H1 (cell line): Measurements from ENCODE around the gene TNFRSF8. TPM values are rescaled to one million over a fixed set of nuclear protein-coding genes. Genes with fewer than 3 reads are reported as not detected.
A peak's percentile ranks its signal among the peaks of the same experiment; 100 is the strongest.

Source experiments
- CTCF ChIA-PET: fragments of 300-600 bp; sonication (Branson Sonifier 250); formaldehyde crosslinking; loops from one replicate; lab custom pipeline; 2021; ENCODE audit not compliant: partially characterized antibody; lab: Charles Lee
- POLR2A ChIA-PET: fragments of 300-600 bp; sonication (Branson Sonifier 250); formaldehyde crosslinking; loops from one replicate; lab custom pipeline; 2021; ENCODE audit warnings: inconsistent platforms; ENCODE audit not compliant: partially characterized antibody; lab: Charles Lee
- DNase-seq, 2 experiments: peaks; one replicate each; pipeline versions ENCODE4 v3.0.0 to v3.0.0-alpha.2; 2010 to 2022; ENCODE audit warnings: low spot score in 2 of 2, low read depth in 1 of 2, mixed read lengths in 1 of 2
- FAIRE-seq: peaks from 2 replicates; lab custom pipeline; 2011; peaks lifted over from hg19 to GRCh38; lab: Jason Lieb, UNC
- H2AFZ ChIP-seq: 2 replicates; pipeline ENCODE4 v1.8.1; 2012; ENCODE audit warnings: low read length, inconsistent platforms
- H2AK5ac ChIP-seq: 2 replicates; pipeline ENCODE4 v1.6.1; 2013; ENCODE audit warnings: low read depth, low read length
- H2BK120ac ChIP-seq: replicated peaks from 2 replicates; pipeline ENCODE3; 2013; ENCODE audit warnings: low read depth, low read length, inconsistent platforms
- H2BK12ac ChIP-seq: 2 replicates; pipeline ENCODE4 v1.6.1; 2013; ENCODE audit warnings: low read depth, low read length
- H2BK15ac ChIP-seq: 2 replicates; pipeline ENCODE4 v1.6.1; 2013; ENCODE audit warnings: low read length
- H2BK20ac ChIP-seq: 2 replicates; pipeline ENCODE4 v1.6.1; 2013; ENCODE audit warnings: low read length
- H2BK5ac ChIP-seq: 2 replicates; pipeline ENCODE4 v1.6.1; 2013; ENCODE audit warnings: low read depth, low read length
- H3K14ac ChIP-seq: 2 replicates; pipeline ENCODE4 v1.6.1; 2013; ENCODE audit warnings: inconsistent platforms; ENCODE audit not compliant: insufficient read length
- H3K18ac ChIP-seq: 2 replicates; pipeline ENCODE4 v1.6.1; 2013; ENCODE audit warnings: low read length; ENCODE audit errors: extremely low read depth
- H3K23ac ChIP-seq: 2 replicates; pipeline ENCODE4 v1.6.1; 2013; ENCODE audit warnings: inconsistent platforms; ENCODE audit not compliant: insufficient read length
- H3K23me2 ChIP-seq: 2 replicates; pipeline ENCODE4 v1.6.1; 2013; ENCODE audit warnings: low read depth, low read length
- H3K27ac ChIP-seq: 2 replicates; pipeline ENCODE4 v1.6.1; 2011; ENCODE audit warnings: low read depth, low read length, inconsistent platforms
- H3K27me3 ChIP-seq, 4 experiments: replicated peaks in 1 of 4; 1 replicate in 1 of 4; 2 replicates in 3 of 4; pipeline versions ENCODE4 v1.6.1 to v1.8.1; 2011 to 2013; ENCODE audit warnings: low read length in 3 of 4, mild to moderate bottlenecking in 3 of 4, inconsistent platforms in 2 of 4, mixed read lengths in 2 of 4, moderate library complexity in 1 of 4; ENCODE audit not compliant: control insufficient read depth in 3 of 4, insufficient read depth in 3 of 4; ENCODE audit errors: extremely low read depth in 1 of 4
- H3K36me3 ChIP-seq, 4 experiments: 2 replicates each; pipeline versions ENCODE4 v1.6.1 to v1.8.1; 2011 to 2013; ENCODE audit warnings: mild to moderate bottlenecking in 4 of 4, low read length in 3 of 4, moderate library complexity in 2 of 4, control low read depth in 1 of 4, inconsistent platforms in 1 of 4; ENCODE audit not compliant: insufficient read depth in 4 of 4, control insufficient read depth in 2 of 4
- H3K4ac ChIP-seq: replicated peaks from 2 replicates; pipeline ENCODE3; 2013; ENCODE audit warnings: low read length, low read depth, mixed read lengths, inconsistent platforms; ENCODE audit not compliant: insufficient read length
- H3K4me1 ChIP-seq, 4 experiments: replicated peaks in 1 of 4; 1 replicate in 1 of 4; 2 replicates in 3 of 4; pipeline versions ENCODE4 v1.6.1 to v1.8.1; 2011 to 2013; ENCODE audit warnings: low read length in 3 of 4, inconsistent platforms in 2 of 4, mixed read lengths in 1 of 4; ENCODE audit not compliant: insufficient read depth in 4 of 4, control insufficient read depth in 3 of 4
- H3K4me2 ChIP-seq, 2 experiments: 2 replicates each; pipeline versions ENCODE4 v1.6.1 to v1.8.1; 2011 to 2013; ENCODE audit warnings: low read depth in 2 of 2, low read length in 2 of 2, control low read depth in 1 of 2, inconsistent platforms in 1 of 2, mild to moderate bottlenecking in 1 of 2; ENCODE audit not compliant: insufficient read depth in 1 of 2
- H3K4me3 ChIP-seq, 4 experiments: fragments of 200-600, 300-600 bp in 1 of 4; sonication (generic), shearing (Covaris generic), sonication (Bioruptor Twin) in 1 of 4; 2 replicates each; pipeline versions ENCODE4 v1.5.1 to v1.8.1; 2011 to 2016; ENCODE audit warnings: low read length in 4 of 4, low read depth in 3 of 4, control low read depth in 2 of 4, inconsistent platforms in 2 of 4, mild to moderate bottlenecking in 2 of 4, mixed read lengths in 1 of 4, moderate library complexity in 1 of 4; ENCODE audit not compliant: insufficient read depth in 2 of 4; ENCODE audit errors: extremely low read depth in 1 of 4
- H3K56ac ChIP-seq: replicated peaks from 2 replicates; pipeline ENCODE3; 2013; ENCODE audit warnings: low read depth, mild to moderate bottlenecking, mixed read lengths, low read length, inconsistent platforms; ENCODE audit not compliant: insufficient read length
- H3K79me1 ChIP-seq: 2 replicates; pipeline ENCODE4 v1.6.1; 2013; ENCODE audit warnings: low read depth, low read length, control low read depth
- H3K79me2 ChIP-seq, 2 experiments: 2 replicates each; pipeline versions ENCODE4 v1.6.1 to v1.8.1; 2012 to 2013; ENCODE audit warnings: low read length in 2 of 2, mild to moderate bottlenecking in 2 of 2, inconsistent platforms in 1 of 2; ENCODE audit not compliant: insufficient read depth in 2 of 2, control insufficient read depth in 1 of 2
- H3K9ac ChIP-seq, 4 experiments: replicated peaks in 1 of 4; 1 replicate in 1 of 4; 2 replicates in 3 of 4; pipeline versions ENCODE4 v1.6.1 to v1.8.1; 2011 to 2013; ENCODE audit warnings: low read depth in 3 of 4, low read length in 3 of 4, control low read depth in 2 of 4, mild to moderate bottlenecking in 2 of 4, moderate library complexity in 2 of 4, inconsistent platforms in 1 of 4; ENCODE audit errors: extremely low read depth in 1 of 4
- H3K9me3 ChIP-seq, 2 experiments: 2 replicates each; pipeline versions ENCODE4 v1.6.1 to v1.8.1; 2012 to 2013; ENCODE audit warnings: mild to moderate bottlenecking in 2 of 2, moderate library complexity in 2 of 2, control low read depth in 1 of 2, inconsistent platforms in 1 of 2, low read depth in 1 of 2, low read length in 1 of 2, mixed read lengths in 1 of 2; ENCODE audit not compliant: insufficient read depth in 2 of 2
- H4K20me1 ChIP-seq, 2 experiments: replicated peaks in 1 of 2; 2 replicates each; pipeline versions ENCODE3 to v1.8.1; 2011 to 2013; ENCODE audit warnings: inconsistent platforms in 2 of 2, low read length in 2 of 2, mild to moderate bottlenecking in 1 of 2; ENCODE audit not compliant: insufficient read depth in 2 of 2, control insufficient read depth in 1 of 2
- H4K5ac ChIP-seq: 2 replicates; pipeline ENCODE4 v1.6.1; 2013; ENCODE audit warnings: low read length, low read depth, mixed read lengths, inconsistent platforms; ENCODE audit not compliant: insufficient read length
- H4K8ac ChIP-seq: 2 replicates; pipeline ENCODE4 v1.8.0; 2013; ENCODE audit warnings: mild to moderate bottlenecking, moderate library complexity, low read length, inconsistent platforms; ENCODE audit not compliant: insufficient read depth; ENCODE audit errors: extremely low read depth
- H4K91ac ChIP-seq: replicated peaks from 2 replicates; pipeline ENCODE3; 2013; ENCODE audit warnings: low read length, mixed read lengths, inconsistent platforms; ENCODE audit not compliant: insufficient read length
- ATF2 ChIP-seq: IDR thresholded peaks from 2 replicates; pipeline ENCODE4 v1.6.1; 2012; ENCODE audit warnings: low read length, inconsistent platforms
- CEBPB ChIP-seq: IDR thresholded peaks from 2 replicates; pipeline ENCODE4 v1.6.1; 2012; ENCODE audit warnings: low read depth, low read length
- CTBP2 ChIP-seq: IDR thresholded peaks from 2 replicates; pipeline ENCODE4 v1.7.0; 2011; ENCODE audit warnings: borderline replicate concordance, mild to moderate bottlenecking, moderate library complexity, mixed read lengths, low read length; ENCODE audit not compliant: insufficient read depth, insufficient read length
- JUN ChIP-seq: IDR thresholded peaks from 2 replicates; pipeline ENCODE4 v1.6.1; 2011; ENCODE audit warnings: low read depth, mild to moderate bottlenecking, improper control_type of control experiment, low read length
- KDM4A ChIP-seq: IDR thresholded peaks from one replicate; pipeline ENCODE4 v1.7.1; 2012; ENCODE audit warnings: low read depth, mild to moderate bottlenecking, moderate library complexity, low read length, inconsistent platforms; ENCODE audit not compliant: severe bottlenecking
- POU5F1 ChIP-seq: IDR thresholded peaks from 2 replicates; pipeline ENCODE4 v1.6.1; 2011; ENCODE audit warnings: low read depth, mild to moderate bottlenecking, low read length, moderate library complexity
- RBBP5 ChIP-seq: IDR thresholded peaks from 2 replicates; pipeline ENCODE4 v1.7.1; 2012; ENCODE audit warnings: low read depth, mild to moderate bottlenecking, inconsistent platforms, low read length, moderate library complexity, borderline replicate concordance
- RNF2 ChIP-seq: fragments of 200-900, 300-1000 bp; sonication (generic); IDR thresholded peaks from 2 replicates; pipeline ENCODE4 v1.7.1; 2016; ENCODE audit warnings: borderline replicate concordance, low read depth, mild to moderate bottlenecking, antibody characterized with exemption, low read length; ENCODE audit not compliant: poor library complexity, severe bottlenecking; ENCODE audit errors: missing control alignments
- TAF1 ChIP-seq: IDR thresholded peaks from 2 replicates; pipeline ENCODE4 v1.6.1; 2011; ENCODE audit warnings: mild to moderate bottlenecking, low read depth, low read length
- TCF12 ChIP-seq: IDR thresholded peaks from 2 replicates; pipeline ENCODE4 v1.6.1; 2011; ENCODE audit warnings: low read depth, mild to moderate bottlenecking, low read length
- YY1 ChIP-seq: IDR thresholded peaks from 2 replicates; pipeline ENCODE4 v1.6.1; 2011; ENCODE audit warnings: low read depth, mild to moderate bottlenecking, low read length
- WGBS, 2 experiments: shearing (Covaris generic) in 1 of 2; methylation state at CpG; one replicate each; pipeline versions ENCODE4 v1.1.6 to v1.1.7; 2013 to 2015; ENCODE audit warnings: low lambda C conversion rate in 2 of 2, mixed read lengths in 2 of 2, inconsistent platforms in 1 of 2, low coverage in 1 of 2, missing lambda C conversion rate in 1 of 2; ENCODE audit not compliant: insufficient replicate concordance in 2 of 2, insufficient coverage in 1 of 2, insufficient read length in 1 of 2; ENCODE audit errors: extremely low coverage in 1 of 2, missing lambda C conversion rate in 1 of 2; 5-methylcytosine and 5-hydroxymethylcytosine counted together
- polyA plus RNA-seq, 7 experiments: library from polyadenylated mRNA; depleted of rRNA in 3 of 7; stranded (reverse) in 5 of 7; unstranded in 2 of 7; fragments of >200 nt in 5 of 7; fragments of 200-250 nt in 2 of 7; gene quantifications; 1 replicate in 5 of 7; 2 replicates in 1 of 7; 4 replicates in 1 of 7; pipeline versions ENCODE4 v1.2.1 to v1.2.3, GENCODE V29; 2011 to 2013; ENCODE audit warnings: missing spikeins in 2 of 7, mixed read lengths in 2 of 7
- total RNA-seq: library from RNA; stranded (reverse); fragmentation: NEBNext Ultra II Directional; extraction: Animal tissue kit (Norgen Biotek cat#: 25700); gene quantifications from 2 replicates; pipeline ENCODE4 v1.2.1, GENCODE V29; 2021
- TF ChIP-seq, protein P1 (sequence below): IDR thresholded peaks from 2 replicates; pipeline ENCODE4 v1.6.1; 2012; ENCODE audit warnings: inconsistent platforms

TNFRSF8 gene
- total and polyA plus RNA-seq, 2 of the 8 experiments (the other 6 are each of a cell fraction or from before 2014, with no cell fraction given) = 23.2 to 32.7 TPM

- no peak for FAIRE-seq
- Histone ChIP-seq H3K4me3 (no peak overlapping the region), H3K4ac (no peak overlapping the region), H4K91ac (no peak overlapping the region), H3K27me3 (no peaks in the 10 kb centered on the region), H2AFZ (no peak overlapping the region), H3K36me3 (peaks cover 0 to 4% (median 0%) of the 10 kb centered on the region in 4 experiments; a peak in 1 of 8 replicates), H3K14ac (no peak overlapping the region), H3K9ac (no peak overlapping the region), H4K5ac (no peak overlapping the region), H3K79me2 (no peaks in the 10 kb centered on the region), H3K18ac (no peak overlapping the region), H2BK5ac (no peak overlapping the region), H2BK20ac (no peak overlapping the region), H2BK12ac (no peak overlapping the region), H3K23me2 (no peaks in the 10 kb centered on the region), H3K27ac (no peak overlapping the region), H3K23ac (no peak overlapping the region), H4K8ac (0 out of 2 replicates have a peak overlapping the region, but pooled peaks have one; percentile 5), H2BK120ac (no peak overlapping the region), H2BK15ac (no peak overlapping the region), H3K4me2 (no peak overlapping the region), H3K9me3 (no peaks in the 10 kb centered on the region), H3K79me1 (no peaks in the 10 kb centered on the region), H4K20me1 (peaks cover 0 to 4% of the 10 kb centered on the region in 2 experiments), H3K4me1 (no peaks in the 10 kb centered on the region; a peak in 1 of 7 replicates), H3K56ac (no peak overlapping the region), H2AK5ac (no peak overlapping the region)
- ChIA-PET POLR2A (no interaction called here), CTCF (interaction anchor here (0.6 to 3.8 kb wide), 8 partner anchors 9 to 76 kb away, joined by 3 to 28 read pairs (median 3); no protein-coding TSS in a partner anchor)
- WGBS, 2 experiments = 92% methylated on average over 10 of the region's 10 CpGs; no CpG with 5 or more reads in 1 of the 2 experiments
- DNase-seq = no peak
- TF ChIP-seq, protein P1, sequence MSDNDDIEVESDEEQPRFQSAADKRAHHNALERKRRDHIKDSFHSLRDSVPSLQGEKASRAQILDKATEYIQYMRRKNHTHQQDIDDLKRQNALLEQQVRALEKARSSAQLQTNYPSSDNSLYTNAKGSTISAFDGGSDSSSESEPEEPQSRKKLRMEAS = no peak
- no peak for TF ChIP-seq CEBPB
- no peak for TF ChIP-seq RBBP5
- TF ChIP-seq RNF2 = no peak
- TF ChIP-seq ATF2 = no peak
- no peak for TF ChIP-seq KDM4A
- no peak for TF ChIP-seq TAF1
- no peak for TF ChIP-seq YY1
- no peak for TF ChIP-seq JUN
- TF ChIP-seq POU5F1 = no peak
- TF ChIP-seq CTBP2 = no peak
- TF ChIP-seq TCF12 = no peak
- TF ChIP-seq, all 59 proteins: peak for 0
Measured at GRCh38 chr1:12134716-12135115, 71.6 kb downstream of the TNFRSF8 start.
